HEK293 (cell line): ENCODE measurements around the gene DNASE1L3.

Source experiments
- HIC1 ChIP-seq: fragments of 450-650 bp; formaldehyde crosslinking; IDR thresholded peaks from 2 replicates; pipeline ENCODE4 v1.5.1; 2016; ENCODE audit warnings: missing biosample characterization, missing genetic modification characterization
- MZF1 ChIP-seq: fragments of 450-650 bp; formaldehyde crosslinking; IDR thresholded peaks from 2 replicates; pipeline ENCODE4 v1.5.1; 2017; ENCODE audit warnings: missing biosample characterization, missing genetic modification characterization, borderline replicate concordance
- TCF7L2 ChIP-seq: IDR thresholded peaks from 2 replicates; pipeline ENCODE4 v1.6.1; 2011; ENCODE audit warnings: low read depth, mild to moderate bottlenecking, inconsistent platforms, low read length, moderate library complexity, borderline replicate concordance
- ZBTB1 ChIP-seq: fragments of 450-650 bp; formaldehyde crosslinking; IDR thresholded peaks from 2 replicates; pipeline ENCODE4 v1.5.1; 2016; ENCODE audit warnings: missing biosample characterization, missing genetic modification characterization
- ZBTB7A ChIP-seq: fragments of 450-650 bp; formaldehyde crosslinking; IDR thresholded peaks from 2 replicates; pipeline ENCODE4 v1.5.1; 2016; ENCODE audit warnings: low read depth, missing biosample characterization, missing genetic modification characterization
- ZNF155 ChIP-seq: fragments of 450-650 bp; formaldehyde crosslinking; IDR thresholded peaks from 2 replicates; pipeline ENCODE4 v1.5.1; 2016; ENCODE audit warnings: missing biosample characterization, missing genetic modification characterization
- ZNF292 ChIP-seq: fragments of 450-650 bp; formaldehyde crosslinking; IDR thresholded peaks from 2 replicates; pipeline ENCODE4 v1.5.1; 2016; ENCODE audit warnings: low read depth, missing biosample characterization, missing genetic modification characterization, borderline replicate concordance
- ZNF398 ChIP-seq: fragments of 450-650 bp; formaldehyde crosslinking; IDR thresholded peaks from 2 replicates; pipeline ENCODE4 v1.5.1; 2017; ENCODE audit warnings: missing biosample characterization, missing genetic modification characterization
- ZNF510 ChIP-seq: fragments of 450-650 bp; formaldehyde crosslinking; IDR thresholded peaks from 2 replicates; pipeline ENCODE4 v1.5.1; 2018; ENCODE audit warnings: mild to moderate bottlenecking, missing genetic modification characterization, missing biosample characterization; ENCODE audit not compliant: insufficient replicate concordance
- ZNF658 ChIP-seq: fragments of 450-650 bp; formaldehyde crosslinking; IDR thresholded peaks from 2 replicates; pipeline ENCODE4; 2016; ENCODE audit warnings: missing biosample characterization, missing genetic modification characterization
- TF ChIP-seq, protein P1 (sequence below): fragments of 450-650 bp; formaldehyde crosslinking; optimal IDR thresholded peaks from 2 replicates; pipeline ENCODE3; 2016; ENCODE audit warnings: missing biosample characterization, mild to moderate bottlenecking, missing genetic modification characterization
- TF ChIP-seq, protein P2 (sequence below): fragments of 450-650 bp; formaldehyde crosslinking; IDR thresholded peaks from 2 replicates; pipeline ENCODE4 v1.5.1; 2016; ENCODE audit warnings: missing biosample characterization, missing genetic modification characterization
- TF ChIP-seq, protein P3 (sequence below): fragments of 450-650 bp; formaldehyde crosslinking; IDR thresholded peaks from 2 replicates; pipeline ENCODE4 v1.5.1; 2016; ENCODE audit warnings: missing biosample characterization, missing genetic modification characterization, borderline replicate concordance

DNA sequence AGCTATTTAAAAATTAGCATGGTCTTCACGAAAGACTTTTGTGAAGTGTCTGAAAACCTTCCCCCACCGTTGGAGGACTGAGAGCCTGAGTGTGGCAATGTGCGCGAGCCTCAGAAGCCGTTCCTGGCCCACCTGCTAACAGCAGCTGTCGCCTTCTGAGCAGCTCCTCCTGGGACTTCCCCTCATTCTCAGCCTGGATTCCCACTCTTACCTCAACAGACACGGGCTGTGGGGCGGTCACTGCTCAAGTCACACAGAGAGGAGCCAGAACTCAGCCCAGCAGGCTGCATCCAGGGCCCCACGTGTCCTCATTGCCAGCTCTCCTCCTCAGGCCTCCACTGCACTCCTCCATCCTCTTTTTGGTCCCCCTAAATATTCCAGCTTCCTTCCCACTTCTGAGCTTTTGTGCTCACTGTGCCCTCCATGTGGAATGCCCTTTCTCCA lies 7.8 kb downstream of the DNASE1L3 start:
- TF ChIP-seq, protein P1, sequence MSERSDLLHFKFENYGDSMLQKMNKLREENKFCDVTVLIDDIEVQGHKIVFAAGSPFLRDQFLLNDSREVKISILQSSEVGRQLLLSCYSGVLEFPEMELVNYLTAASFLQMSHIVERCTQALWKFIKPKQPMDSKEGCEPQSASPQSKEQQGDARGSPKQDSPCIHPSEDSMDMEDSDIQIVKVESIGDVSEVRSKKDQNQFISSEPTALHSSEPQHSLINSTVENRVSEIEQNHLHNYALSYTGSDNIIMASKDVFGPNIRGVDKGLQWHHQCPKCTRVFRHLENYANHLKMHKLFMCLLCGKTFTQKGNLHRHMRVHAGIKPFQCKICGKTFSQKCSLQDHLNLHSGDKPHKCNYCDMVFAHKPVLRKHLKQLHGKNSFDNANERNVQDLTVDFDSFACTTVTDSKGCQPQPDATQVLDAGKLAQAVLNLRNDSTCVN (tag by site-specific recombination): no peak
- TF ChIP-seq ZNF292 (tag by site-specific recombination): no peak
- TF ChIP-seq, protein P2, sequence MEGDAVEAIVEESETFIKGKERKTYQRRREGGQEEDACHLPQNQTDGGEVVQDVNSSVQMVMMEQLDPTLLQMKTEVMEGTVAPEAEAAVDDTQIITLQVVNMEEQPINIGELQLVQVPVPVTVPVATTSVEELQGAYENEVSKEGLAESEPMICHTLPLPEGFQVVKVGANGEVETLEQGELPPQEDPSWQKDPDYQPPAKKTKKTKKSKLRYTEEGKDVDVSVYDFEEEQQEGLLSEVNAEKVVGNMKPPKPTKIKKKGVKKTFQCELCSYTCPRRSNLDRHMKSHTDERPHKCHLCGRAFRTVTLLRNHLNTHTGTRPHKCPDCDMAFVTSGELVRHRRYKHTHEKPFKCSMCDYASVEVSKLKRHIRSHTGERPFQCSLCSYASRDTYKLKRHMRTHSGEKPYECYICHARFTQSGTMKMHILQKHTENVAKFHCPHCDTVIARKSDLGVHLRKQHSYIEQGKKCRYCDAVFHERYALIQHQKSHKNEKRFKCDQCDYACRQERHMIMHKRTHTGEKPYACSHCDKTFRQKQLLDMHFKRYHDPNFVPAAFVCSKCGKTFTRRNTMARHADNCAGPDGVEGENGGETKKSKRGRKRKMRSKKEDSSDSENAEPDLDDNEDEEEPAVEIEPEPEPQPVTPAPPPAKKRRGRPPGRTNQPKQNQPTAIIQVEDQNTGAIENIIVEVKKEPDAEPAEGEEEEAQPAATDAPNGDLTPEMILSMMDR: no peak
- TF ChIP-seq MZF1 (tag by site-specific recombination): no peak
- no peak for TF ChIP-seq HIC1 (tag by site-specific recombination)
- TF ChIP-seq, protein P3, sequence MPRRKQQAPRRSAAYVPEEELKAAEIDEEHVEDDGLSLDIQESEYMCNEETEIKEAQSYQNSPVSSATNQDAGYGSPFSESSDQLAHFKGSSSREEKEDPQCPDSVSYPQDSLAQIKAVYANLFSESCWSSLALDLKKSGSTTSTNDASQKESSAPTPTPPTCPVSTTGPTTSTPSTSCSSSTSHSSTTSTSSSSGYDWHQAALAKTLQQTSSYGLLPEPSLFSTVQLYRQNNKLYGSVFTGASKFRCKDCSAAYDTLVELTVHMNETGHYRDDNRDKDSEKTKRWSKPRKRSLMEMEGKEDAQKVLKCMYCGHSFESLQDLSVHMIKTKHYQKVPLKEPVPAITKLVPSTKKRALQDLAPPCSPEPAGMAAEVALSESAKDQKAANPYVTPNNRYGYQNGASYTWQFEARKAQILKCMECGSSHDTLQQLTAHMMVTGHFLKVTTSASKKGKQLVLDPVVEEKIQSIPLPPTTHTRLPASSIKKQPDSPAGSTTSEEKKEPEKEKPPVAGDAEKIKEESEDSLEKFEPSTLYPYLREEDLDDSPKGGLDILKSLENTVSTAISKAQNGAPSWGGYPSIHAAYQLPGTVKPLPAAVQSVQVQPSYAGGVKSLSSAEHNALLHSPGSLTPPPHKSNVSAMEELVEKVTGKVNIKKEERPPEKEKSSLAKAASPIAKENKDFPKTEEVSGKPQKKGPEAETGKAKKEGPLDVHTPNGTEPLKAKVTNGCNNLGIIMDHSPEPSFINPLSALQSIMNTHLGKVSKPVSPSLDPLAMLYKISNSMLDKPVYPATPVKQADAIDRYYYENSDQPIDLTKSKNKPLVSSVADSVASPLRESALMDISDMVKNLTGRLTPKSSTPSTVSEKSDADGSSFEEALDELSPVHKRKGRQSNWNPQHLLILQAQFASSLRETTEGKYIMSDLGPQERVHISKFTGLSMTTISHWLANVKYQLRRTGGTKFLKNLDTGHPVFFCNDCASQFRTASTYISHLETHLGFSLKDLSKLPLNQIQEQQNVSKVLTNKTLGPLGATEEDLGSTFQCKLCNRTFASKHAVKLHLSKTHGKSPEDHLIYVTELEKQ: no peak
- TF ChIP-seq TCF7L2: no peak
- no peak for TF ChIP-seq ZNF398 (tag by site-specific recombination)
- no peak for TF ChIP-seq ZNF155 (tag by site-specific recombination)
- no peak for TF ChIP-seq ZBTB1 (tag by site-specific recombination)
- no peak for TF ChIP-seq ZBTB7A (tag by site-specific recombination)
- no peak for TF ChIP-seq ZNF658 (tag by site-specific recombination)
- TF ChIP-seq ZNF510: no peak
